Liver (tissue), 9 donors: ENCODE data around the gene JPH3. TPM values are rescaled to one million over a fixed set of nuclear protein-coding genes. Genes with fewer than 3 reads are reported as not detected.

Experiments
- DNase-seq: peaks from one replicate; pipeline ENCODE4 v3.0.0-alpha.2; 2017; ENCODE audit warnings: low spot score
- H3K27ac ChIP-seq, 2 donors: one replicate each; pipeline ENCODE4 v1.7.0; 2013; ENCODE audit warnings: inconsistent platforms in 2 of 2, low read length in 2 of 2, control low read depth in 1 of 2, low read depth in 1 of 2, mild to moderate bottlenecking in 1 of 2
- H3K27me3 ChIP-seq, 4 donors: one replicate each; pipeline versions ENCODE4 v1.6.1 to v1.7.0; 2013; ENCODE audit warnings: low read length in 3 of 4, inconsistent platforms in 1 of 4, mild to moderate bottlenecking in 1 of 4, moderate library complexity in 1 of 4; ENCODE audit not compliant: control insufficient read depth in 4 of 4, insufficient read depth in 4 of 4
- H3K36me3 ChIP-seq, 4 donors: one replicate each; pipeline versions ENCODE4 v1.6.1 to v1.7.0; 2013; ENCODE audit warnings: low read length in 3 of 4, mild to moderate bottlenecking in 3 of 4, low read depth in 1 of 4, moderate library complexity in 1 of 4; ENCODE audit not compliant: control insufficient read depth in 4 of 4, insufficient read depth in 3 of 4
- H3K4me1 ChIP-seq, 4 donors: one replicate each; pipeline versions ENCODE4 v1.6.1 to v1.7.0; 2013; ENCODE audit warnings: low read length in 3 of 4, mild to moderate bottlenecking in 3 of 4, moderate library complexity in 1 of 4; ENCODE audit not compliant: control insufficient read depth in 4 of 4, insufficient read depth in 4 of 4
- H3K4me3 ChIP-seq, 3 donors: one replicate each; pipeline versions ENCODE4 v1.6.1 to v1.7.0; 2013; ENCODE audit warnings: low read length in 3 of 3, control low read depth in 1 of 3, low read depth in 1 of 3, mild to moderate bottlenecking in 1 of 3
- H3K9ac ChIP-seq, 2 donors: one replicate each; pipeline ENCODE4 v1.7.0; 2013; ENCODE audit warnings: low read length in 2 of 2, mild to moderate bottlenecking in 2 of 2, moderate library complexity in 2 of 2, control low read depth in 1 of 2, low read depth in 1 of 2
- H3K9me3 ChIP-seq, 4 donors: one replicate each; pipeline versions ENCODE4 v1.6.1 to v1.7.0; 2013; ENCODE audit warnings: low read length in 3 of 4; ENCODE audit not compliant: control insufficient read depth in 4 of 4
- ATF3 ChIP-seq: IDR thresholded peaks from 2 replicates; pipeline ENCODE4 v1.6.1; 2016; ENCODE audit warnings: antibody characterized with exemption
- EGR1 ChIP-seq, 2 donors: IDR thresholded peaks; 2 replicates each; pipeline ENCODE4 v1.6.1; 2016 to 2018; ENCODE audit warnings: antibody characterized with exemption in 2 of 2, low read depth in 2 of 2
- FOXA1 ChIP-seq: IDR thresholded peaks from 2 replicates; pipeline ENCODE4 v1.6.1; 2016; ENCODE audit warnings: antibody characterized with exemption
- FOXA2 ChIP-seq: IDR thresholded peaks from 2 replicates; pipeline ENCODE4 v1.6.1; 2016; ENCODE audit warnings: antibody characterized with exemption
- GABPA ChIP-seq, 2 donors: IDR thresholded peaks in 1 of 2; conservative IDR thresholded peaks in 1 of 2; 2 replicates each; pipeline ENCODE4 v1.6.1; 2016; ENCODE audit warnings: antibody characterized with exemption in 2 of 2, mild to moderate bottlenecking in 1 of 2, moderate library complexity in 1 of 2
- HNF4A ChIP-seq, 2 donors: conservative IDR thresholded peaks; 2 replicates each; pipeline ENCODE4 v1.6.1; 2016; ENCODE audit warnings: antibody characterized with exemption in 2 of 2, mild to moderate bottlenecking in 2 of 2
- HNF4G ChIP-seq: IDR thresholded peaks from 2 replicates; pipeline ENCODE4 v1.6.1; 2016; ENCODE audit warnings: antibody characterized with exemption
- JUND ChIP-seq, 2 donors: IDR thresholded peaks; 2 replicates each; pipeline ENCODE4 v1.6.1; 2016; ENCODE audit warnings: antibody characterized with exemption in 2 of 2
- NR2F2 ChIP-seq: IDR thresholded peaks from 2 replicates; pipeline ENCODE4 v1.6.1; 2016; ENCODE audit warnings: antibody characterized with exemption
- RAD21 ChIP-seq, 2 donors: IDR thresholded peaks; 2 replicates each; pipeline ENCODE4 v1.6.1; 2016; ENCODE audit warnings: antibody characterized with exemption in 2 of 2, mild to moderate bottlenecking in 2 of 2
- RXRA ChIP-seq, 2 donors: IDR thresholded peaks; 2 replicates each; pipeline ENCODE4 v1.6.1; 2017 to 2018; ENCODE audit warnings: antibody characterized with exemption in 2 of 2, mild to moderate bottlenecking in 1 of 2
- SP1 ChIP-seq: IDR thresholded peaks from 2 replicates; pipeline ENCODE4 v1.6.1; 2018; ENCODE audit warnings: antibody characterized with exemption, mild to moderate bottlenecking
- TAF1 ChIP-seq: conservative IDR thresholded peaks from 2 replicates; pipeline ENCODE4 v1.6.1; 2016; ENCODE audit warnings: antibody characterized with exemption, mild to moderate bottlenecking
- YY1 ChIP-seq: IDR thresholded peaks from 2 replicates; pipeline ENCODE4 v1.6.1; 2016; ENCODE audit warnings: antibody characterized with exemption, mild to moderate bottlenecking
- ZBTB33 ChIP-seq: IDR thresholded peaks from 2 replicates; pipeline ENCODE4 v1.6.1; 2016; ENCODE audit warnings: antibody characterized with exemption
- WGBS: extraction: QIAGEN DNeasy Blood & Tissue Kit; methylation state at CpG from one replicate; pipeline ENCODE4 v1.1.7; 2013; 5-methylcytosine and 5-hydroxymethylcytosine counted together
- polyA plus RNA-seq, 2 donors: library from polyadenylated mRNA; stranded (reverse) in 1 of 2; unstranded in 1 of 2; fragments of 200-250 nt in 1 of 2; fragments of >200 nt in 1 of 2; fragmentation: Nextera tagmentation in 1 of 2; extraction: Ambion mirVana in 1 of 2; gene quantifications; one replicate each; pipeline versions ENCODE4 v1.2.1 to v1.2.3, GENCODE V29; 2013 to 2015
- total RNA-seq, 2 donors: library from RNA; depleted of rRNA; stranded (reverse); fragments of >200 nt; gene quantifications; one replicate each; pipeline ENCODE4 v1.2.3, GENCODE V29; 2014
- TF ChIP-seq, protein P1 (sequence below): fragments of 150-350 bp; IDR thresholded peaks from 2 replicates; pipeline ENCODE4 v1.5.1; 2017; ENCODE audit warnings: improper control_type of control experiment, low read depth, low read length; ENCODE audit not compliant: missing input control
- TF ChIP-seq, protein P2 (sequence below): IDR thresholded peaks from 2 replicates; pipeline ENCODE4 v1.6.1; 2016; ENCODE audit warnings: antibody characterized with exemption, mild to moderate bottlenecking
- TF ChIP-seq, protein P3 (sequence below): IDR thresholded peaks from 2 replicates; pipeline ENCODE4 v1.6.1; 2016; ENCODE audit warnings: antibody characterized with exemption
- donor health status: healthy.
- donor health status: healthy.
- donor health status: healthy.
- donor health status: healthy.
- donor health status: healthy.

The JPH3 gene
- total and polyA plus RNA-seq, 4 donors = under 0.01 to 0.09 (median 0.04) TPM

DNA sequence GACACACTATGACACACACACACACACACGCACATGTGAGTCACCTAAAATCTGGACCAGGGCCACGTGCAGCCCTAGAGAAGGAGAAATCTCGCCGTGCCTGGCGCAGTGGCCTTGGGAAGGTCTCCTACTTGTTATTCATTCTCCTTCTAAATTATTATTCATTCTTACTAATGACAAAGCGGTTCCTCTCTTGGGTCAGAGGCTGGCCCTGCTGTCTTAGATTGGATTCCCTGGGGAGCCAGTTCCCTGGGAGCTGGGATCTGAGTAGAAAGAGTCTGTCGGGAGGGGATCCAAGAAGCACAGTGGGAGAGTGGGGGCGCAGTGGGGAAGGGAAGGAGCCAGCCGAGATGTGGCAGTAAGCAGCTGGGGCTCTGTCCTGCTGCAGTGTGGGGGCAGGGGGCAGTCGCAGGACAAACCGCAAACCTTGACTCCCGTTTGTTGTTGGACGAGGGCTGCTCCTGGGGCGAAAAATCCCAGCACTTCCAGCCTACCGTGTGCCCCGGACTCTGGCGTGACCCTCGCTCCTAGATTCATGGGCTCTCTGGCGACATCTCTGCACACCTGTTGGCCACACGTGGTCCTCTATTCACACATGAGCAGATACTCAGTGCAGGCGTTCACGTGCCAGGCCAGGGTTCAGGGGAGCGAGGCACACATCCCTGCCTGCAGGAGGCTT, 18.7 kb upstream of the JPH3 start:
- no peak overlapping the region for H3K27ac ChIP-seq
- no peak overlapping the region for H3K9ac ChIP-seq
- no peaks in the 10 kb centered on the region for H3K36me3 ChIP-seq
- whole genome bisulfite sequencing = 65% methylated on average over 23 of the region's 23 CpGs
- H3K4me3 ChIP-seq = no peak overlapping the region
- no peak for DNase-seq
- TF ChIP-seq FOXA2 = no peak
- no peak for TF ChIP-seq ZBTB33
- TF ChIP-seq, protein P1, sequence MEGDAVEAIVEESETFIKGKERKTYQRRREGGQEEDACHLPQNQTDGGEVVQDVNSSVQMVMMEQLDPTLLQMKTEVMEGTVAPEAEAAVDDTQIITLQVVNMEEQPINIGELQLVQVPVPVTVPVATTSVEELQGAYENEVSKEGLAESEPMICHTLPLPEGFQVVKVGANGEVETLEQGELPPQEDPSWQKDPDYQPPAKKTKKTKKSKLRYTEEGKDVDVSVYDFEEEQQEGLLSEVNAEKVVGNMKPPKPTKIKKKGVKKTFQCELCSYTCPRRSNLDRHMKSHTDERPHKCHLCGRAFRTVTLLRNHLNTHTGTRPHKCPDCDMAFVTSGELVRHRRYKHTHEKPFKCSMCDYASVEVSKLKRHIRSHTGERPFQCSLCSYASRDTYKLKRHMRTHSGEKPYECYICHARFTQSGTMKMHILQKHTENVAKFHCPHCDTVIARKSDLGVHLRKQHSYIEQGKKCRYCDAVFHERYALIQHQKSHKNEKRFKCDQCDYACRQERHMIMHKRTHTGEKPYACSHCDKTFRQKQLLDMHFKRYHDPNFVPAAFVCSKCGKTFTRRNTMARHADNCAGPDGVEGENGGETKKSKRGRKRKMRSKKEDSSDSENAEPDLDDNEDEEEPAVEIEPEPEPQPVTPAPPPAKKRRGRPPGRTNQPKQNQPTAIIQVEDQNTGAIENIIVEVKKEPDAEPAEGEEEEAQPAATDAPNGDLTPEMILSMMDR = no peak
- TF ChIP-seq GABPA (IDR thresholded peaks at IDR 0.05 in 1 of 2, conservative IDR thresholded peaks at IDR 0.05 in 1 of 2) = no peak
- TF ChIP-seq, protein P2, sequence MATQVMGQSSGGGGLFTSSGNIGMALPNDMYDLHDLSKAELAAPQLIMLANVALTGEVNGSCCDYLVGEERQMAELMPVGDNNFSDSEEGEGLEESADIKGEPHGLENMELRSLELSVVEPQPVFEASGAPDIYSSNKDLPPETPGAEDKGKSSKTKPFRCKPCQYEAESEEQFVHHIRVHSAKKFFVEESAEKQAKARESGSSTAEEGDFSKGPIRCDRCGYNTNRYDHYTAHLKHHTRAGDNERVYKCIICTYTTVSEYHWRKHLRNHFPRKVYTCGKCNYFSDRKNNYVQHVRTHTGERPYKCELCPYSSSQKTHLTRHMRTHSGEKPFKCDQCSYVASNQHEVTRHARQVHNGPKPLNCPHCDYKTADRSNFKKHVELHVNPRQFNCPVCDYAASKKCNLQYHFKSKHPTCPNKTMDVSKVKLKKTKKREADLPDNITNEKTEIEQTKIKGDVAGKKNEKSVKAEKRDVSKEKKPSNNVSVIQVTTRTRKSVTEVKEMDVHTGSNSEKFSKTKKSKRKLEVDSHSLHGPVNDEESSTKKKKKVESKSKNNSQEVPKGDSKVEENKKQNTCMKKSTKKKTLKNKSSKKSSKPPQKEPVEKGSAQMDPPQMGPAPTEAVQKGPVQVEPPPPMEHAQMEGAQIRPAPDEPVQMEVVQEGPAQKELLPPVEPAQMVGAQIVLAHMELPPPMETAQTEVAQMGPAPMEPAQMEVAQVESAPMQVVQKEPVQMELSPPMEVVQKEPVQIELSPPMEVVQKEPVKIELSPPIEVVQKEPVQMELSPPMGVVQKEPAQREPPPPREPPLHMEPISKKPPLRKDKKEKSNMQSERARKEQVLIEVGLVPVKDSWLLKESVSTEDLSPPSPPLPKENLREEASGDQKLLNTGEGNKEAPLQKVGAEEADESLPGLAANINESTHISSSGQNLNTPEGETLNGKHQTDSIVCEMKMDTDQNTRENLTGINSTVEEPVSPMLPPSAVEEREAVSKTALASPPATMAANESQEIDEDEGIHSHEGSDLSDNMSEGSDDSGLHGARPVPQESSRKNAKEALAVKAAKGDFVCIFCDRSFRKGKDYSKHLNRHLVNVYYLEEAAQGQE = no peak
- TF ChIP-seq NR2F2 = no peak
- no peak for TF ChIP-seq YY1
- TF ChIP-seq ATF3 = no peak
- TF ChIP-seq TAF1 = no peak
- no peak for TF ChIP-seq HNF4A (conservative IDR thresholded peaks at IDR 0.05)
- no peak for TF ChIP-seq HNF4G
- TF ChIP-seq FOXA1 = no peak
- TF ChIP-seq SP1 = no peak
- TF ChIP-seq, protein P3, sequence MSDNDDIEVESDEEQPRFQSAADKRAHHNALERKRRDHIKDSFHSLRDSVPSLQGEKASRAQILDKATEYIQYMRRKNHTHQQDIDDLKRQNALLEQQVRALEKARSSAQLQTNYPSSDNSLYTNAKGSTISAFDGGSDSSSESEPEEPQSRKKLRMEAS = no peak
- TF ChIP-seq JUND (IDR thresholded peaks at IDR 0.05) = no peak
- TF ChIP-seq EGR1 (IDR thresholded peaks at IDR 0.05; ENCODE audit: low read depth in 2 of 2) = no peak
- no peak for TF ChIP-seq RAD21 (IDR thresholded peaks at IDR 0.05)
- no peak for TF ChIP-seq RXRA (IDR thresholded peaks at IDR 0.05)
- H3K9me3 ChIP-seq = no peaks in the 10 kb centered on the region
- H3K4me1 ChIP-seq = peaks cover 0 to 5% (median 1%) of the 10 kb centered on the region in 4 donors
- H3K27me3 ChIP-seq = no peaks in the 10 kb centered on the region
